ENCODE data around the gene FOXN1. TPM values are rescaled to one million over a fixed set of nuclear protein-coding genes. Genes with fewer than 3 reads are reported as not detected.

The FOXN1 gene
- total and polyA plus RNA-seq, 2 of the 13 experiments (the other 11 are each of a cell fraction or from before 2014, with no cell fraction given), result 0.01 TPM; not detected in 1

GRCh38 chr17:28524476-28525424, 18.6 kb downstream of the FOXN1 start (continued):
- no peak for TF ChIP-seq ELK4 (CRISPR knock-in tag; IDR thresholded peaks at IDR 0.05; ENCODE audit: borderline replicate concordance)
- peak; percentile 42; the same call in 1 of the 2 replicates for TF ChIP-seq HIVEP1 (CRISPR knock-in tag; IDR thresholded peaks at IDR 0.05)
- no peak for TF ChIP-seq MIXL1 (CRISPR knock-in tag; IDR thresholded peaks at IDR 0.05)
- TF ChIP-seq FOXK1 (CRISPR knock-in tag; IDR thresholded peaks at IDR 0.05; ENCODE audit: borderline replicate concordance, low read depth), result no peak
- no peak for TF ChIP-seq SP5 (CRISPR knock-in tag; IDR thresholded peaks at IDR 0.05; ENCODE audit: borderline replicate concordance, low read depth)
- TF ChIP-seq GABPA (IDR thresholded peaks at IDR 0.05; ENCODE audit: low read depth, low read length), result no peak
- TF ChIP-seq GABPA (CRISPR knock-in tag; IDR thresholded peaks at IDR 0.05; ENCODE audit: low read depth), result no peak
- TF ChIP-seq, protein P1, sequence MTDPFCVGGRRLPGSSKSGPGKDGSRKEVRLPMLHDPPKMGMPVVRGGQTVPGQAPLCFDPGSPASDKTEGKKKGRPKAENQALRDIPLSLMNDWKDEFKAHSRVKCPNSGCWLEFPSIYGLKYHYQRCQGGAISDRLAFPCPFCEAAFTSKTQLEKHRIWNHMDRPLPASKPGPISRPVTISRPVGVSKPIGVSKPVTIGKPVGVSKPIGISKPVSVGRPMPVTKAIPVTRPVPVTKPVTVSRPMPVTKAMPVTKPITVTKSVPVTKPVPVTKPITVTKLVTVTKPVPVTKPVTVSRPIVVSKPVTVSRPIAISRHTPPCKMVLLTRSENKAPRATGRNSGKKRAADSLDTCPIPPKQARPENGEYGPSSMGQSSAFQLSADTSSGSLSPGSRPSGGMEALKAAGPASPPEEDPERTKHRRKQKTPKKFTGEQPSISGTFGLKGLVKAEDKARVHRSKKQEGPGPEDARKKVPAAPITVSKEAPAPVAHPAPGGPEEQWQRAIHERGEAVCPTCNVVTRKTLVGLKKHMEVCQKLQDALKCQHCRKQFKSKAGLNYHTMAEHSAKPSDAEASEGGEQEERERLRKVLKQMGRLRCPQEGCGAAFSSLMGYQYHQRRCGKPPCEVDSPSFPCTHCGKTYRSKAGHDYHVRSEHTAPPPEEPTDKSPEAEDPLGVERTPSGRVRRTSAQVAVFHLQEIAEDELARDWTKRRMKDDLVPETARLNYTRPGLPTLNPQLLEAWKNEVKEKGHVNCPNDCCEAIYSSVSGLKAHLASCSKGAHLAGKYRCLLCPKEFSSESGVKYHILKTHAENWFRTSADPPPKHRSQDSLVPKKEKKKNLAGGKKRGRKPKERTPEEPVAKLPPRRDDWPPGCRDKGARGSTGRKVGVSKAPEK (CRISPR knock-in tag; IDR thresholded peaks at IDR 0.05; ENCODE audit: borderline replicate concordance), result no peak
- no peak for TF ChIP-seq THYN1 (CRISPR knock-in tag; IDR thresholded peaks at IDR 0.05; ENCODE audit: borderline replicate concordance, low read depth)
- TF ChIP-seq, protein P2, sequence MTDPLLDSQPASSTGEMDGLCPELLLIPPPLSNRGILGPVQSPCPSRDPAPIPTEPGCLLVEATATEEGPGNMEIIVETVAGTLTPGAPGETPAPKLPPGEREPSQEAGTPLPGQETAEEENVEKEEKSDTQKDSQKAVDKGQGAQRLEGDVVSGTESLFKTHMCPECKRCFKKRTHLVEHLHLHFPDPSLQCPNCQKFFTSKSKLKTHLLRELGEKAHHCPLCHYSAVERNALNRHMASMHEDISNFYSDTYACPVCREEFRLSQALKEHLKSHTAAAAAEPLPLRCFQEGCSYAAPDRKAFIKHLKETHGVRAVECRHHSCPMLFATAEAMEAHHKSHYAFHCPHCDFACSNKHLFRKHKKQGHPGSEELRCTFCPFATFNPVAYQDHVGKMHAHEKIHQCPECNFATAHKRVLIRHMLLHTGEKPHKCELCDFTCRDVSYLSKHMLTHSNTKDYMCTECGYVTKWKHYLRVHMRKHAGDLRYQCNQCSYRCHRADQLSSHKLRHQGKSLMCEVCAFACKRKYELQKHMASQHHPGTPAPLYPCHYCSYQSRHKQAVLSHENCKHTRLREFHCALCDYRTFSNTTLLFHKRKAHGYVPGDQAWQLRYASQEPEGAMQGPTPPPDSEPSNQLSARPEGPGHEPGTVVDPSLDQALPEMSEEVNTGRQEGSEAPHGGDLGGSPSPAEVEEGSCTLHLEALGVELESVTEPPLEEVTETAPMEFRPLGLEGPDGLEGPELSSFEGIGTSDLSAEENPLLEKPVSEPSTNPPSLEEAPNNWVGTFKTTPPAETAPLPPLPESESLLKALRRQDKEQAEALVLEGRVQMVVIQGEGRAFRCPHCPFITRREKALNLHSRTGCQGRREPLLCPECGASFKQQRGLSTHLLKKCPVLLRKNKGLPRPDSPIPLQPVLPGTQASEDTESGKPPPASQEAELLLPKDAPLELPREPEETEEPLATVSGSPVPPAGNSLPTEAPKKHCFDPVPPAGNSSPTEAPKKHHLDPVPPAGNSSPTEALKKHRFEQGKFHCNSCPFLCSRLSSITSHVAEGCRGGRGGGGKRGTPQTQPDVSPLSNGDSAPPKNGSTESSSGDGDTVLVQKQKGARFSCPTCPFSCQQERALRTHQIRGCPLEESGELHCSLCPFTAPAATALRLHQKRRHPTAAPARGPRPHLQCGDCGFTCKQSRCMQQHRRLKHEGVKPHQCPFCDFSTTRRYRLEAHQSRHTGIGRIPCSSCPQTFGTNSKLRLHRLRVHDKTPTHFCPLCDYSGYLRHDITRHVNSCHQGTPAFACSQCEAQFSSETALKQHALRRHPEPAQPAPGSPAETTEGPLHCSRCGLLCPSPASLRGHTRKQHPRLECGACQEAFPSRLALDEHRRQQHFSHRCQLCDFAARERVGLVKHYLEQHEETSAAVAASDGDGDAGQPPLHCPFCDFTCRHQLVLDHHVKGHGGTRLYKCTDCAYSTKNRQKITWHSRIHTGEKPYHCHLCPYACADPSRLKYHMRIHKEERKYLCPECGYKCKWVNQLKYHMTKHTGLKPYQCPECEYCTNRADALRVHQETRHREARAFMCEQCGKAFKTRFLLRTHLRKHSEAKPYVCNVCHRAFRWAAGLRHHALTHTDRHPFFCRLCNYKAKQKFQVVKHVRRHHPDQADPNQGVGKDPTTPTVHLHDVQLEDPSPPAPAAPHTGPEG (CRISPR knock-in tag; IDR thresholded peaks at IDR 0.05), result no peak
- no peak for TF ChIP-seq GZF1 (CRISPR knock-in tag; IDR thresholded peaks at IDR 0.05)
- TF ChIP-seq, protein P3, sequence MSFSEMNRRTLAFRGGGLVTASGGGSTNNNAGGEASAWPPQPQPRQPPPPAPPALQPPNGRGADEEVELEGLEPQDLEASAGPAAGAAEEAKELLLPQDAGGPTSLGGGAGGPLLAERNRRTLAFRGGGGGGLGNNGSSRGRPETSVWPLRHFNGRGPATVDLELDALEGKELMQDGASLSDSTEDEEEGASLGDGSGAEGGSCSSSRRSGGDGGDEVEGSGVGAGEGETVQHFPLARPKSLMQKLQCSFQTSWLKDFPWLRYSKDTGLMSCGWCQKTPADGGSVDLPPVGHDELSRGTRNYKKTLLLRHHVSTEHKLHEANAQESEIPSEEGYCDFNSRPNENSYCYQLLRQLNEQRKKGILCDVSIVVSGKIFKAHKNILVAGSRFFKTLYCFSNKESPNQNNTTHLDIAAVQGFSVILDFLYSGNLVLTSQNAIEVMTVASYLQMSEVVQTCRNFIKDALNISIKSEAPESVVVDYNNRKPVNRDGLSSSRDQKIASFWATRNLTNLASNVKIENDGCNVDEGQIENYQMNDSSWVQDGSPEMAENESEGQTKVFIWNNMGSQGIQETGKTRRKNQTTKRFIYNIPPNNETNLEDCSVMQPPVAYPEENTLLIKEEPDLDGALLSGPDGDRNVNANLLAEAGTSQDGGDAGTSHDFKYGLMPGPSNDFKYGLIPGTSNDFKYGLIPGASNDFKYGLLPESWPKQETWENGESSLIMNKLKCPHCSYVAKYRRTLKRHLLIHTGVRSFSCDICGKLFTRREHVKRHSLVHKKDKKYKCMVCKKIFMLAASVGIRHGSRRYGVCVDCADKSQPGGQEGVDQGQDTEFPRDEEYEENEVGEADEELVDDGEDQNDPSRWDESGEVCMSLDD (CRISPR knock-in tag; IDR thresholded peaks at IDR 0.05; ENCODE audit: borderline replicate concordance), result no peak
- no peak for TF ChIP-seq ZNF207 (IDR thresholded peaks at IDR 0.05; ENCODE audit: borderline replicate concordance)
- no peak for TF ChIP-seq JARID2 (CRISPR knock-in tag; IDR thresholded peaks at IDR 0.05; ENCODE audit: insufficient replicate concordance)
- no peak for TF ChIP-seq HMG20B (CRISPR knock-in tag; conservative IDR thresholded peaks at IDR 0.05)
- TF ChIP-seq NCOA2 (CRISPR knock-in tag; IDR thresholded peaks at IDR 0.05), result no peak

All from HepG2 (cell line).